Measurements from ENCODE around the gene CNPY2. TPM values are rescaled to one million over a fixed set of nuclear protein-coding genes. Genes with fewer than 3 reads are reported as not detected.
A peak's percentile ranks its signal among the peaks of the same experiment; 100 is the strongest.

The CNPY2 gene
- total and polyA plus RNA-seq, 2 of the 13 experiments (the other 11 are each of a cell fraction or from before 2014, with no cell fraction given): 285 to 356 TPM

DNA sequence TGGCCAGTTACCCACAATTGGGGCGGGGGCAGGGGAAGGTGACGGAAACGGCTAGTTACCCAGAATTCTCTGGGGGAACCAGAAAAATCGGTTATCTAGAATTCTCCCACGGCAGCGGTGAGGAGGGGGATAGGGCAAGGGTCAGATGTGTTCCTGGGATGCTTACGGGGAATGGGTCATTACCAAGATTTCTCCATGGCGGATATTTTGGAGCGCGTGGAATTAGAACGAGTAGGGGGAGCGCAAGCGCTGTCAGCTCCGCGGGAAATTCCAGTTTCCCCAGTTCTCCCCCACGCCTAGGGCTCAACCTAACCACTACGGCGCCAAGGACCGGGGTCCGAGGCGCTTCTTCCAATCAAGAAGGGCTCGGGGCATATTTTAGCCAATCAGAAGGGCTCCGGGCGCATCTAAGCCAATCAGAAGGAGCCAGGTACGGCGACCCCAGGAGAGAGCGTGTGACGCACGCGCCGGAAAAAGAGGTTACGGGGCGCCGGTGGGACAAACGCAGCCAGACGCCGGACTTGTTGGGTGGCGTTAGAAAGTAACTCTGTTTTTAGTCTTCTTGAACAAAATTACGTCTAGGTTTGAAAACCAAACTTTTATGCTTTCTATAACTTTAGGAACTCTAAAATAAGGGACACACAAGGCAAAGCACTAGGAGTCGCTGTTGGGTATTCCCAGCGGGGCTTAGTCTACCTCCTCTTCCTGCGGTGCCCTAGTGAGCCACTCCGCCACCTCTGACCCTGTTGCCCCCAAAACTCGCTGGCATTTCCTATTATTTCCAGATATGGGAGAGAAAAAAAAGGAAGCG is 18.1 kb upstream of the CNPY2 start, which contains the start of gene PAN2 (continued):
- TF ChIP-seq CREB1 (IDR thresholded peaks at IDR 0.05): peak; percentile 81
- peak; percentile 96 for TF ChIP-seq CREB1 (CRISPR knock-in tag; IDR thresholded peaks at IDR 0.05)
- peak; percentile 87 for TF ChIP-seq POLR2G (IDR thresholded peaks at IDR 0.05; ENCODE audit: low read depth, low read length)
- TF ChIP-seq SIX1 (CRISPR knock-in tag; IDR thresholded peaks at IDR 0.05; ENCODE audit: borderline replicate concordance): no peak
- TF ChIP-seq ZNF296 (CRISPR knock-in tag; conservative IDR thresholded peaks at IDR 0.05): no peak
- TF ChIP-seq DMAP1 (CRISPR knock-in tag; IDR thresholded peaks at IDR 0.05): peak; percentile 90
- no peak for TF ChIP-seq SRSF1 (optimal IDR thresholded peaks at IDR 0.05; ENCODE audit: low read depth, low read length)
- TF ChIP-seq ZNF331 (CRISPR knock-in tag; IDR thresholded peaks at IDR 0.05): peak; percentile 42; the same call in 1 of the 2 replicates
- TF ChIP-seq ZNF276 (CRISPR knock-in tag; IDR thresholded peaks at IDR 0.05; ENCODE audit: low read depth): no peak
- TF ChIP-seq ARID5B (CRISPR knock-in tag; IDR thresholded peaks at IDR 0.05): 0 out of 2 replicates have a peak, but pooled peaks have one; percentile 11
- no peak for TF ChIP-seq PLRG1 (conservative IDR thresholded peaks at IDR 0.05)
- TF ChIP-seq, protein P1, sequence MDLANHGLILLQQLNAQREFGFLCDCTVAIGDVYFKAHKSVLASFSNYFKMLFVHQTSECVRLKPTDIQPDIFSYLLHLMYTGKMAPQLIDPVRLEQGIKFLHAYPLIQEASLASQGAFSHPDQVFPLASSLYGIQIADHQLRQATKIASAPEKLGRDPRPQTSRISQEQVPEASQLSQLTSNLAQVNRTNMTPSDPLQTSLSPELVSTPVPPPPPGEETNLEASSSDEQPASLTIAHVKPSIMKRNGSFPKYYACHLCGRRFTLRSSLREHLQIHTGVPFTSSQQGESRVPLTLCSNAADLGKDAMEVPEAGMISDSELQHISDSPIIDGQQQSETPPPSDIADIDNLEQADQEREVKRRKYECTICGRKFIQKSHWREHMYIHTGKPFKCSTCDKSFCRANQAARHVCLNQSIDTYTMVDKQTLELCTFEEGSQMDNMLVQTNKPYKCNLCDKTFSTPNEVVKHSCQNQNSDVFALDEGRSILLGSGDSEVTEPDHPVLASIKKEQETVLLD (CRISPR knock-in tag; IDR thresholded peaks at IDR 0.05; ENCODE audit: low read depth): no peak
- no peak for TF ChIP-seq MIER2 (CRISPR knock-in tag; IDR thresholded peaks at IDR 0.05)
- no peak for TF ChIP-seq MZF1 (CRISPR knock-in tag; IDR thresholded peaks at IDR 0.05; ENCODE audit: borderline replicate concordance)
- no peak for TF ChIP-seq ZNF703 (CRISPR knock-in tag; IDR thresholded peaks at IDR 0.05; ENCODE audit: borderline replicate concordance)
- TF ChIP-seq SNAI1 (CRISPR knock-in tag; IDR thresholded peaks at IDR 0.05; ENCODE audit: borderline replicate concordance): no peak
- no peak for TF ChIP-seq TARDBP (CRISPR knock-in tag; IDR thresholded peaks at IDR 0.05)
- TF ChIP-seq, protein P2, sequence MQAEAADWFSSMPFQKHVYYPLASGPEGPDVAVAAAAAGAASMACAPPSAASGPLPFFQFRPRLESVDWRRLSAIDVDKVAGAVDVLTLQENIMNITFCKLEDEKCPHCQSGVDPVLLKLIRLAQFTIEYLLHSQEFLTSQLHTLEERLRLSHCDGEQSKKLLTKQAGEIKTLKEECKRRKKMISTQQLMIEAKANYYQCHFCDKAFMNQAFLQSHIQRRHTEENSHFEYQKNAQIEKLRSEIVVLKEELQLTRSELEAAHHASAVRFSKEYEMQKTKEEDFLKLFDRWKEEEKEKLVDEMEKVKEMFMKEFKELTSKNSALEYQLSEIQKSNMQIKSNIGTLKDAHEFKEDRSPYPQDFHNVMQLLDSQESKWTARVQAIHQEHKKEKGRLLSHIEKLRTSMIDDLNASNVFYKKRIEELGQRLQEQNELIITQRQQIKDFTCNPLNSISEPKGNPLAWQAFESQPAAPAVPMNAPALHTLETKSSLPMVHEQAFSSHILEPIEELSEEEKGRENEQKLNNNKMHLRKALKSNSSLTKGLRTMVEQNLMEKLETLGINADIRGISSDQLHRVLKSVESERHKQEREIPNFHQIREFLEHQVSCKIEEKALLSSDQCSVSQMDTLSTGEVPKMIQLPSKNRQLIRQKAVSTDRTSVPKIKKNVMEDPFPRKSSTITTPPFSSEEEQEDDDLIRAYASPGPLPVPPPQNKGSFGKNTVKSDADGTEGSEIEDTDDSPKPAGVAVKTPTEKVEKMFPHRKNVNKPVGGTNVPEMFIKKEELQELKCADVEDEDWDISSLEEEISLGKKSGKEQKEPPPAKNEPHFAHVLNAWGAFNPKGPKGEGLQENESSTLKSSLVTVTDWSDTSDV (CRISPR knock-in tag; IDR thresholded peaks at IDR 0.05): 0 out of 2 replicates have a peak, but pooled peaks have one; percentile 56
- TF ChIP-seq PHF8 (CRISPR knock-in tag; IDR thresholded peaks at IDR 0.05): peak; percentile 57
- TF ChIP-seq ZNF775 (CRISPR knock-in tag; IDR thresholded peaks at IDR 0.05; ENCODE audit: borderline replicate concordance): 0 out of 2 replicates have a peak, but pooled peaks have one; percentile 16

All from HepG2 (cell line).